GM23338 (cell line): Measurements from ENCODE around the gene PTPRJ. TPM values are rescaled to one million over a fixed set of nuclear protein-coding genes. Genes with fewer than 3 reads are reported as not detected.
"Not testable (repeated sequence)": the region's sequence is repeated elsewhere in the genome, so short reads cannot be mapped to it uniquely, and the experiment has no call there.

Experiments
- ATAC-seq: fragments of 200-7000 bp; cut with Tn5 transposase; 3 replicates; pipeline ENCODE4 v1.9.1; 2020
- DNase-seq: peaks from one replicate; pipeline ENCODE4 v3.0.0-alpha.2; 2015; ENCODE audit warnings: low spot score
- H2AFZ ChIP-seq: fragments of 200-600 bp; sonication (generic); 2 replicates; pipeline ENCODE4 v1.8.0; 2016; ENCODE audit warnings: antibody characterized with exemption, mild to moderate bottlenecking, moderate library complexity
- H3F3A ChIP-seq: fragments of 200-600 bp; sonication (generic); replicated peaks from 2 replicates; pipeline ENCODE4 v1.8.0; 2017; ENCODE audit warnings: antibody characterized with exemption, mixed run types, low read depth
- H3K27ac ChIP-seq: fragments of 200-600 bp; sonication (generic); 2 replicates; pipeline ENCODE4 v1.6.1; 2016; ENCODE audit warnings: low read depth
- H3K27me3 ChIP-seq: fragments of 200-600 bp; sonication (generic); 2 replicates; pipeline ENCODE4 v1.8.0; 2016; ENCODE audit warnings: mild to moderate bottlenecking, mixed run types, moderate library complexity; ENCODE audit not compliant: insufficient read depth
- H3K36me3 ChIP-seq: fragments of 200-600 bp; sonication (generic); 2 replicates; pipeline ENCODE4 v1.8.0; 2016; ENCODE audit warnings: mild to moderate bottlenecking; ENCODE audit not compliant: insufficient read depth
- H3K4me1 ChIP-seq: fragments of 200-600 bp; sonication (generic); 2 replicates; pipeline ENCODE4 v1.8.0; 2016; ENCODE audit warnings: mild to moderate bottlenecking, moderate library complexity; ENCODE audit not compliant: insufficient read depth
- H3K4me2 ChIP-seq: fragments of 200-600 bp; sonication (generic); 2 replicates; pipeline ENCODE4 v1.7.1; 2017; ENCODE audit warnings: mixed run types
- H3K4me3 ChIP-seq: fragments of 200-600 bp; sonication (generic); 2 replicates; pipeline ENCODE4 v1.6.1; 2016; ENCODE audit warnings: mixed run types
- H3K79me2 ChIP-seq: fragments of 200-600 bp; sonication (generic); replicated peaks from 2 replicates; pipeline ENCODE4 v1.8.0; 2017; ENCODE audit warnings: mild to moderate bottlenecking; ENCODE audit not compliant: insufficient read depth
- H3K9me2 ChIP-seq: fragments of 200-600 bp; sonication (generic); 2 replicates; pipeline ENCODE4 v1.8.0; 2017; ENCODE audit not compliant: insufficient read depth
- H4K20me1 ChIP-seq: fragments of 200-600 bp; sonication (generic); replicated peaks from 2 replicates; pipeline ENCODE4 v1.8.0; 2017; ENCODE audit warnings: mild to moderate bottlenecking; ENCODE audit not compliant: insufficient read depth
- H3K27ac Mint-ChIP-seq: 2 replicates; pipeline ENCODE4 v1.8.0; 2020; ENCODE audit warnings: inconsistent platforms, mild to moderate bottlenecking, moderate library complexity, mixed read lengths
- H3K27me3 Mint-ChIP-seq: 3 replicates; pipeline ENCODE4 v1.8.0; 2022; ENCODE audit warnings: low read depth, mild to moderate bottlenecking, moderate library complexity, mixed read lengths, inconsistent platforms; ENCODE audit not compliant: insufficient read depth, poor library complexity
- H3K36me3 Mint-ChIP-seq: 3 replicates; pipeline ENCODE4 v1.8.0; 2021; ENCODE audit warnings: low read depth, mild to moderate bottlenecking, inconsistent platforms, moderate library complexity, mixed read lengths
- H3K4me1 Mint-ChIP-seq: 3 replicates; pipeline ENCODE4 v1.8.0; 2020; ENCODE audit warnings: mild to moderate bottlenecking, inconsistent platforms, mixed read lengths
- H3K4me3 Mint-ChIP-seq: 3 replicates; pipeline ENCODE4 v1.8.0; 2021; ENCODE audit warnings: moderate library complexity, mild to moderate bottlenecking, inconsistent platforms, mixed read lengths
- H3K9me3 Mint-ChIP-seq: 3 replicates; pipeline ENCODE4 v1.8.0; 2020; ENCODE audit warnings: moderate library complexity, mild to moderate bottlenecking, inconsistent platforms, mixed read lengths
- CREB1 ChIP-seq: fragments of 250-450 bp; sonication (Bioruptor Pico); IDR thresholded peaks from 2 replicates; pipeline ENCODE4 v1.5.0; 2020; ENCODE audit warnings: low read depth, mild to moderate bottlenecking, moderate library complexity
- EZH2phosphoT487 ChIP-seq: fragments of 200-600 bp; sonication (generic); IDR thresholded peaks from one replicate; pipeline ENCODE4 v1.8.1; 2018; ENCODE audit warnings: antibody characterized with exemption; ENCODE audit not compliant: unreplicated experiment
- JUNB ChIP-seq: IDR thresholded peaks from one replicate; pipeline ENCODE4 v1.6.1; 2016; ENCODE audit warnings: antibody characterized with exemption; ENCODE audit not compliant: unreplicated experiment
- NANOG ChIP-seq: IDR thresholded peaks from 2 replicates; pipeline ENCODE4 v1.6.1; 2016; ENCODE audit warnings: antibody characterized with exemption, borderline replicate concordance
- POLR2AphosphoS5 ChIP-seq: IDR thresholded peaks from 2 replicates; pipeline ENCODE4 v1.6.1; 2016; ENCODE audit warnings: antibody characterized with exemption, low read depth
- STAT1 ChIP-seq: IDR thresholded peaks from one replicate; pipeline ENCODE4 v1.6.1; 2016; ENCODE audit warnings: antibody characterized with exemption; ENCODE audit not compliant: unreplicated experiment
- ZNF114 ChIP-seq: fragments of 250-450 bp; sonication (Bioruptor Pico); IDR thresholded peaks from 2 replicates; pipeline ENCODE4 v1.5.0; 2020; ENCODE audit warnings: mild to moderate bottlenecking, moderate library complexity
- ZNF331 ChIP-seq: fragments of 250-450 bp; sonication (Bioruptor Pico); IDR thresholded peaks from 2 replicates; pipeline ENCODE4 v1.5.0; 2020; ENCODE audit warnings: low read depth, mild to moderate bottlenecking, moderate library complexity
- polyA plus RNA-seq: library from polyadenylated mRNA; unstranded; fragments of >200 nt; fragmentation: Nextera tagmentation; extraction: Ambion mirVana; gene quantifications from 2 replicates; pipeline ENCODE4 v1.2.1, GENCODE V29; 2016
- total RNA-seq: library from RNA; depleted of rRNA; stranded (reverse); fragments of >200 nt; shearing (Covaris generic); gene quantifications from 2 replicates; pipeline ENCODE4 v1.2.3, GENCODE V29; 2014
- TF ChIP-seq, protein P1 (sequence below), 2 experiments: fragments of 200-600 bp in 1 of 2; sonication (generic) in 1 of 2; conservative IDR thresholded peaks; 2 replicates each; pipeline versions ENCODE4 v1.5.1 to v1.6.1; 2016 to 2017; ENCODE audit warnings: antibody characterized with exemption in 2 of 2, low read depth in 2 of 2, mild to moderate bottlenecking in 2 of 2, moderate library complexity in 1 of 2
- TF ChIP-seq, protein P2 (sequence below): IDR thresholded peaks from 2 replicates; pipeline ENCODE4 v1.6.1; 2016; ENCODE audit warnings: antibody characterized with exemption
- TF ChIP-seq, protein P3 (sequence below): IDR thresholded peaks from one replicate; pipeline ENCODE4 v1.6.1; 2018; ENCODE audit warnings: antibody characterized with exemption; ENCODE audit not compliant: unreplicated experiment

PTPRJ gene
- total and polyA plus RNA-seq, 2 experiments from 2014 or later = 4.2 to 16.0 TPM

DNA sequence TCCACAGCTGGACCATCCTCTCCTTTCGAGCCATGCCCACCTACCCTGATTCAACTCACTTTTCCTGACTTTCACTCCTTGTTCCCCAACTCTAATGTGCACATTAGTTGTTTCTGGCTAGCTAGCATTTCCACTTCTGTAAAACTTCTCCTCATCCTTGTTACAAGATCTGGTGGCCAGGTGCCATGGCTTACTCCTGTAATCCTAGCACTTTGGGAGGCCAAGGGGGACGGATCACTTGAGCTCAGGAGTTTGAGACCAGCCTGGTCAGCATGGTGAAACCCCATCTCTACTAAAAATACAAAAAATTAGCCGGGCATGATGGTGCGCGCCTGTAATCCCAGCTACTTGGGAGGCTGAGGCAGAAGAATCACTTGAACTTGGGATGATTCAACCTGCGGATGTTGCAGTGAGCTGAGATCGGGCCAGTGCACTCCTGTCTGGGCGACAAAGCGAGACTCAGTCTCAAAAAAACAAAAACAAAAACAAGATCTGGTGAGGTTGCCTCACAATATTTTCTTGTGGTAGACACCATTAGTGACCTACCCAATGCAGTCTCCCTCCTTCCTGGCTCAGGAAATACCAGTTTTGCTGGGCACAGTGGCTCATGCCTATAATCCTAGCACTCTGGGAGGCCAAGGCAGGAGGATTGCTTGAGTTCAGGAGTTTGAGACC is 31.2 kb upstream of the PTPRJ start:
- H3K4me1 ChIP-seq = peaks cover 23% of the 10 kb centered on the region
- not testable (repeated sequence) for H3K36me3 ChIP-seq, H3K4me3 ChIP-seq, H4K20me1 ChIP-seq, H3F3A ChIP-seq, DNase-seq, H3K9me3 Mint-ChIP-seq, H3K36me3 Mint-ChIP-seq, H3K4me3 Mint-ChIP-seq, ATAC-seq, H3K27me3 ChIP-seq, H3K9me2 ChIP-seq, H3K27me3 Mint-ChIP-seq, H3K79me2 ChIP-seq, H3K27ac Mint-ChIP-seq, H3K4me2 ChIP-seq, H3K27ac ChIP-seq
- H3K4me1 Mint-ChIP-seq = peaks cover 24% of the 10 kb centered on the region
- peak overlapping the region; percentile 59; the same call in 1 of the 2 replicates for H2AFZ ChIP-seq

DNA sequence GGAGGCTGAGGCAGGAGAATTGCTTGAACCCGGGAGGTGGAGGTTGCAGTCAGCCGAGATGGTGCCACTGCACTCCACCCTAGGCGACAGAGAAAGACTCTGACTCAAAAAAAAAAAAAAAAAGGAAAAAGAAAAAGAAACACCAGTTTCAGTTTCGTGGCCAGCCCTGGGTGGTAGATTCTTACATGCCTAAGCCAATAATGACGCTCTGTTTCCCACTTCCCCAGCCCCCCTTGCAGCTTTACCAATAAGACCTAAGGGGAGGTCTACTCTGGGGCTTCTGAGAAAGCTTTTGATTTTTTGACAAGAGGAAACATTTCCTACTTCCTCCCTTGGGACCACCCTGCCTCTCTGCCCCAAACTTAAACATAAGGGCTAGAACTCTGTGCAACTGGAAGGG is 30.0 kb upstream of the PTPRJ start:
- Histone ChIP-seq H4K20me1 (no peaks in the 10 kb centered on the region), H3K9me2 (no peaks in the 10 kb centered on the region), H3K79me2 (no peaks in the 10 kb centered on the region), H3K36me3 (no peaks in the 10 kb centered on the region), H3K4me1 (peaks cover 10% of the 10 kb centered on the region), H3K4me3 (no peak overlapping the region), H3K4me2 (no peak overlapping the region), H3F3A (no peaks in the 10 kb centered on the region), H3K27me3 (no peaks in the 10 kb centered on the region), H2AFZ (peak overlapping the region; percentile 47; the same call in 1 of the 2 replicates), H3K27ac (no peak overlapping the region)
- Mint-ChIP-seq H3K27ac (no peak overlapping the region), H3K4me3 (no peak overlapping the region), H3K9me3 (no peaks in the 10 kb centered on the region; the same call in 2 of the 3 replicates), H3K4me1 (peaks cover 16% of the 10 kb centered on the region), H3K36me3 (no peaks in the 10 kb centered on the region), H3K27me3 (peaks cover 4% of the 10 kb centered on the region)
- DNase-seq (no peak), ATAC-seq (no peak)
- TF ChIP-seq, protein P1, sequence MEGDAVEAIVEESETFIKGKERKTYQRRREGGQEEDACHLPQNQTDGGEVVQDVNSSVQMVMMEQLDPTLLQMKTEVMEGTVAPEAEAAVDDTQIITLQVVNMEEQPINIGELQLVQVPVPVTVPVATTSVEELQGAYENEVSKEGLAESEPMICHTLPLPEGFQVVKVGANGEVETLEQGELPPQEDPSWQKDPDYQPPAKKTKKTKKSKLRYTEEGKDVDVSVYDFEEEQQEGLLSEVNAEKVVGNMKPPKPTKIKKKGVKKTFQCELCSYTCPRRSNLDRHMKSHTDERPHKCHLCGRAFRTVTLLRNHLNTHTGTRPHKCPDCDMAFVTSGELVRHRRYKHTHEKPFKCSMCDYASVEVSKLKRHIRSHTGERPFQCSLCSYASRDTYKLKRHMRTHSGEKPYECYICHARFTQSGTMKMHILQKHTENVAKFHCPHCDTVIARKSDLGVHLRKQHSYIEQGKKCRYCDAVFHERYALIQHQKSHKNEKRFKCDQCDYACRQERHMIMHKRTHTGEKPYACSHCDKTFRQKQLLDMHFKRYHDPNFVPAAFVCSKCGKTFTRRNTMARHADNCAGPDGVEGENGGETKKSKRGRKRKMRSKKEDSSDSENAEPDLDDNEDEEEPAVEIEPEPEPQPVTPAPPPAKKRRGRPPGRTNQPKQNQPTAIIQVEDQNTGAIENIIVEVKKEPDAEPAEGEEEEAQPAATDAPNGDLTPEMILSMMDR (conservative IDR thresholded peaks at IDR 0.05; ENCODE audit: low read depth in 2 of 2) = no peak
- no peak for TF ChIP-seq STAT1
- TF ChIP-seq POLR2AphosphoS5 = no peak
- TF ChIP-seq, protein P2, sequence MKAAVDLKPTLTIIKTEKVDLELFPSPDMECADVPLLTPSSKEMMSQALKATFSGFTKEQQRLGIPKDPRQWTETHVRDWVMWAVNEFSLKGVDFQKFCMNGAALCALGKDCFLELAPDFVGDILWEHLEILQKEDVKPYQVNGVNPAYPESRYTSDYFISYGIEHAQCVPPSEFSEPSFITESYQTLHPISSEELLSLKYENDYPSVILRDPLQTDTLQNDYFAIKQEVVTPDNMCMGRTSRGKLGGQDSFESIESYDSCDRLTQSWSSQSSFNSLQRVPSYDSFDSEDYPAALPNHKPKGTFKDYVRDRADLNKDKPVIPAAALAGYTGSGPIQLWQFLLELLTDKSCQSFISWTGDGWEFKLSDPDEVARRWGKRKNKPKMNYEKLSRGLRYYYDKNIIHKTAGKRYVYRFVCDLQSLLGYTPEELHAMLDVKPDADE = no peak
- TF ChIP-seq, protein P3, sequence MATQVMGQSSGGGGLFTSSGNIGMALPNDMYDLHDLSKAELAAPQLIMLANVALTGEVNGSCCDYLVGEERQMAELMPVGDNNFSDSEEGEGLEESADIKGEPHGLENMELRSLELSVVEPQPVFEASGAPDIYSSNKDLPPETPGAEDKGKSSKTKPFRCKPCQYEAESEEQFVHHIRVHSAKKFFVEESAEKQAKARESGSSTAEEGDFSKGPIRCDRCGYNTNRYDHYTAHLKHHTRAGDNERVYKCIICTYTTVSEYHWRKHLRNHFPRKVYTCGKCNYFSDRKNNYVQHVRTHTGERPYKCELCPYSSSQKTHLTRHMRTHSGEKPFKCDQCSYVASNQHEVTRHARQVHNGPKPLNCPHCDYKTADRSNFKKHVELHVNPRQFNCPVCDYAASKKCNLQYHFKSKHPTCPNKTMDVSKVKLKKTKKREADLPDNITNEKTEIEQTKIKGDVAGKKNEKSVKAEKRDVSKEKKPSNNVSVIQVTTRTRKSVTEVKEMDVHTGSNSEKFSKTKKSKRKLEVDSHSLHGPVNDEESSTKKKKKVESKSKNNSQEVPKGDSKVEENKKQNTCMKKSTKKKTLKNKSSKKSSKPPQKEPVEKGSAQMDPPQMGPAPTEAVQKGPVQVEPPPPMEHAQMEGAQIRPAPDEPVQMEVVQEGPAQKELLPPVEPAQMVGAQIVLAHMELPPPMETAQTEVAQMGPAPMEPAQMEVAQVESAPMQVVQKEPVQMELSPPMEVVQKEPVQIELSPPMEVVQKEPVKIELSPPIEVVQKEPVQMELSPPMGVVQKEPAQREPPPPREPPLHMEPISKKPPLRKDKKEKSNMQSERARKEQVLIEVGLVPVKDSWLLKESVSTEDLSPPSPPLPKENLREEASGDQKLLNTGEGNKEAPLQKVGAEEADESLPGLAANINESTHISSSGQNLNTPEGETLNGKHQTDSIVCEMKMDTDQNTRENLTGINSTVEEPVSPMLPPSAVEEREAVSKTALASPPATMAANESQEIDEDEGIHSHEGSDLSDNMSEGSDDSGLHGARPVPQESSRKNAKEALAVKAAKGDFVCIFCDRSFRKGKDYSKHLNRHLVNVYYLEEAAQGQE = no peak
- no peak for TF ChIP-seq CREB1 (CRISPR knock-in tag)
- TF ChIP-seq NANOG = no peak
- no peak for TF ChIP-seq ZNF331 (CRISPR knock-in tag)
- no peak for TF ChIP-seq ZNF114
- no peak for TF ChIP-seq JUNB
- no peak for TF ChIP-seq EZH2phosphoT487
